ENCODE data around the gene GDPD5. TPM values are rescaled to one million over a fixed set of nuclear protein-coding genes. Genes with fewer than 3 reads are reported as not detected.

The GDPD5 gene
- total RNA-seq, 2 experiments from 2014 or later, result 26.5 to 32.0 TPM

GRCh38 chr11:75506827-75507226 lies 18.9 kb downstream of the GDPD5 start:
- Mint-ChIP-seq H3K4me1 (ENCODE audit: low read depth) (peaks cover 62% of the 10 kb centered on the region), H3K36me3 (no peaks in the 10 kb centered on the region), H3K27ac (no peak overlapping the region), H3K9me3 (no peaks in the 10 kb centered on the region), H3K27me3 (no peaks in the 10 kb centered on the region), H3K4me3 (no peak overlapping the region)
- no peak for DNase-seq
- ChIA-PET CTCF (interaction anchor here (1.3 kb wide), 1 partner anchor 10 kb away, joined by 3 read pairs; no protein-coding TSS in a partner anchor), POLR2A (no interaction called here)
- intact Hi-C loops (cut with micrococcal nuclease), result no loop called here

GRCh38 chr11:75505916-75506692 lies 19.6 kb downstream of the GDPD5 start:
- Mint-ChIP-seq H3K4me3 (no peak overlapping the region), H3K27ac (no peak overlapping the region), H3K27me3 (no peaks in the 10 kb centered on the region), H3K9me3 (no peaks in the 10 kb centered on the region), H3K4me1 (ENCODE audit: low read depth) (peaks cover 58% of the 10 kb centered on the region), H3K36me3 (no peaks in the 10 kb centered on the region)
- ChIA-PET POLR2A (no interaction called here), CTCF (interaction anchor here (1.3 kb wide), 1 partner anchor 9 kb away, joined by 3 read pairs; no protein-coding TSS in a partner anchor)
- no peak for DNase-seq
- intact Hi-C loops (cut with micrococcal nuclease), result no loop called here

GRCh38 chr11:75504501-75504900 lies 21.2 kb downstream of the GDPD5 start:
- ChIA-PET CTCF (no interaction called here), POLR2A (no interaction called here)
- intact Hi-C loops (cut with micrococcal nuclease), result no loop called here

GRCh38 chr11:75503531-75504099 lies 22.1 kb downstream of the GDPD5 start:
- H3K4me1 Mint-ChIP-seq (ENCODE audit: low read depth), result peaks cover 51% of the 10 kb centered on the region
- no peak overlapping the region for H3K4me3 Mint-ChIP-seq
- no peaks in the 10 kb centered on the region for H3K27me3 Mint-ChIP-seq
- no peaks in the 10 kb centered on the region for H3K36me3 Mint-ChIP-seq
- H3K9me3 Mint-ChIP-seq, result no peaks in the 10 kb centered on the region
- H3K27ac Mint-ChIP-seq, result no peak overlapping the region
- POLR2A ChIA-PET, result no interaction called here
- intact Hi-C loops (cut with micrococcal nuclease), result no loop called here
- DNase-seq, result no peak
- CTCF ChIA-PET, result no interaction called here

More at GRCh38 chr11:75504501-75504900, 21.2 kb downstream of the GDPD5 start:
- H3K4me1 Mint-ChIP-seq (ENCODE audit: low read depth), result peaks cover 54% of the 10 kb centered on the region
- no peaks in the 10 kb centered on the region for H3K9me3 Mint-ChIP-seq
- H3K27ac Mint-ChIP-seq, result no peak overlapping the region
- H3K4me3 Mint-ChIP-seq, result no peak overlapping the region
- no peaks in the 10 kb centered on the region for H3K27me3 Mint-ChIP-seq
- H3K36me3 Mint-ChIP-seq, result no peaks in the 10 kb centered on the region
- DNase-seq, result no peak

- Mint-ChIP-seq H3K27me3 (no peaks in the 10 kb centered on the region), H3K27ac (no peak overlapping the region), H3K4me3 (no peak overlapping the region), H3K9me3 (no peaks in the 10 kb centered on the region), H3K36me3 (no peaks in the 10 kb centered on the region), H3K4me1 (ENCODE audit: low read depth) (peaks cover 42% of the 10 kb centered on the region)
- DNase-seq, result no peak
- POLR2A ChIA-PET, result no interaction called here
- CTCF ChIA-PET, result interaction anchor here (0.7 kb wide), 1 partner anchor 78 kb away, joined by 3 read pairs; no protein-coding TSS in a partner anchor
- intact Hi-C loops (cut with micrococcal nuclease), result no loop called here
These were observed 23.6 kb downstream of the GDPD5 start for GRCh38 chr11:75502138-75502537.

GRCh38 chr11:75500742-75501141 lies 25.0 kb downstream of the GDPD5 start:
- ChIA-PET CTCF (no interaction called here), POLR2A (no interaction called here)
- Mint-ChIP-seq H3K27ac (no peak overlapping the region), H3K4me3 (no peak overlapping the region), H3K9me3 (no peaks in the 10 kb centered on the region), H3K27me3 (no peaks in the 10 kb centered on the region), H3K4me1 (ENCODE audit: low read depth) (peaks cover 34% of the 10 kb centered on the region), H3K36me3 (no peaks in the 10 kb centered on the region)
- intact Hi-C loops (cut with micrococcal nuclease), result no loop called here
- no peak for DNase-seq

GRCh38 chr11:75499423-75500190 lies 26.1 kb downstream of the GDPD5 start:
- intact Hi-C loops (cut with micrococcal nuclease), result loop anchor here (2.0 kb wide), 1 partner anchor 25 kb away; the partner anchor contains the start of gene GDPD5
- Mint-ChIP-seq H3K36me3 (no peaks in the 10 kb centered on the region), H3K27ac (no peak overlapping the region), H3K9me3 (no peaks in the 10 kb centered on the region), H3K4me1 (ENCODE audit: low read depth) (peaks cover 34% of the 10 kb centered on the region), H3K27me3 (no peaks in the 10 kb centered on the region), H3K4me3 (no peak overlapping the region)
- ChIA-PET CTCF (interaction anchor here (1.0 kb wide), 1 partner anchor 25 kb away, joined by 3 read pairs; no protein-coding TSS in a partner anchor), POLR2A (no interaction called here)
- DNase-seq, result no peak

- Mint-ChIP-seq H3K27ac (no peak overlapping the region), H3K9me3 (no peaks in the 10 kb centered on the region), H3K4me1 (ENCODE audit: low read depth) (peaks cover 30% of the 10 kb centered on the region), H3K27me3 (no peaks in the 10 kb centered on the region), H3K4me3 (no peak overlapping the region), H3K36me3 (no peaks in the 10 kb centered on the region)
- DNase-seq, result no peak
- POLR2A ChIA-PET, result no interaction called here
- intact Hi-C loops (cut with micrococcal nuclease), result loop anchor here (2.0 kb wide), 1 partner anchor 26 kb away; the partner anchor contains the start of gene GDPD5
- CTCF ChIA-PET, result interaction anchor here (1.0 to 1.6 kb wide), 3 partner anchors 26 to 34 kb away, joined by 3 to 6 read pairs (median 3); no protein-coding TSS in a partner anchor
These were observed 27.0 kb downstream of the GDPD5 start for GRCh38 chr11:75498556-75499255.

GRCh38 chr11:75497788-75498409 lies 27.8 kb downstream of the GDPD5 start:
- intact Hi-C loops (cut with micrococcal nuclease), result loop anchor here (2.0 kb wide), 1 partner anchor 27 kb away; the partner anchor contains the start of gene GDPD5
- H3K27me3 Mint-ChIP-seq, result no peaks in the 10 kb centered on the region
- peak; percentile 59 for DNase-seq
- H3K4me3 Mint-ChIP-seq, result no peak overlapping the region
- H3K36me3 Mint-ChIP-seq, result no peaks in the 10 kb centered on the region
- POLR2A ChIA-PET, result no interaction called here
- CTCF ChIA-PET, result interaction anchor here (1.1 to 1.6 kb wide), 2 partner anchors 25 to 35 kb away, joined by 3 to 6 read pairs; no protein-coding TSS in a partner anchor
- H3K4me1 Mint-ChIP-seq (ENCODE audit: low read depth), result peaks cover 30% of the 10 kb centered on the region
- no peak overlapping the region for H3K27ac Mint-ChIP-seq
- H3K9me3 Mint-ChIP-seq, result no peaks in the 10 kb centered on the region

- Mint-ChIP-seq H3K36me3 (no peaks in the 10 kb centered on the region), H3K27ac (no peak overlapping the region), H3K27me3 (no peaks in the 10 kb centered on the region), H3K4me1 (ENCODE audit: low read depth) (peaks cover 30% of the 10 kb centered on the region), H3K9me3 (no peaks in the 10 kb centered on the region), H3K4me3 (no peak overlapping the region)
- ChIA-PET CTCF (no interaction called here), POLR2A (no interaction called here)
- intact Hi-C loops (cut with micrococcal nuclease), result no loop called here
- DNase-seq, result no peak
These were observed 29.4 kb downstream of the GDPD5 start for GRCh38 chr11:75496305-75496752.

GRCh38 chr11:75495749-75496304 lies 29.9 kb downstream of the GDPD5 start:
- no peaks in the 10 kb centered on the region for H3K36me3 Mint-ChIP-seq
- ChIA-PET POLR2A (no interaction called here), CTCF (no interaction called here)
- no peaks in the 10 kb centered on the region for H3K27me3 Mint-ChIP-seq
- intact Hi-C loops (cut with micrococcal nuclease), result no loop called here
- no peaks in the 10 kb centered on the region for H3K9me3 Mint-ChIP-seq
- no peak overlapping the region for H3K27ac Mint-ChIP-seq
- peaks cover 35% of the 10 kb centered on the region for H3K4me1 Mint-ChIP-seq (ENCODE audit: low read depth)
- no peak overlapping the region for H3K4me3 Mint-ChIP-seq
- DNase-seq, result no peak
